HG03025 (cell line): ENCODE results near the gene DEPDC1.
"Not testable (repeated sequence)": the region's sequence is repeated elsewhere in the genome, so short reads cannot be mapped to it uniquely, and the experiment has no call there.

Source experiments
- ATAC-seq: cut with Tn5 transposase; IDR thresholded peaks from one replicate; pipeline ENCODE4 v1.9.1; 2021; ENCODE audit warnings: mild to moderate bottlenecking, moderate library complexity; ENCODE audit not compliant: unreplicated experiment, low FRiP score

The DEPDC1 gene

GRCh38 chr1:68476626-68477025, 20.3 kb downstream of the DEPDC1 start:
- ATAC-seq = not testable (repeated sequence)

- no peak for ATAC-seq
Observed at GRCh38 chr1:68473060-68473459, 23.8 kb downstream of the DEPDC1 start.

DNA sequence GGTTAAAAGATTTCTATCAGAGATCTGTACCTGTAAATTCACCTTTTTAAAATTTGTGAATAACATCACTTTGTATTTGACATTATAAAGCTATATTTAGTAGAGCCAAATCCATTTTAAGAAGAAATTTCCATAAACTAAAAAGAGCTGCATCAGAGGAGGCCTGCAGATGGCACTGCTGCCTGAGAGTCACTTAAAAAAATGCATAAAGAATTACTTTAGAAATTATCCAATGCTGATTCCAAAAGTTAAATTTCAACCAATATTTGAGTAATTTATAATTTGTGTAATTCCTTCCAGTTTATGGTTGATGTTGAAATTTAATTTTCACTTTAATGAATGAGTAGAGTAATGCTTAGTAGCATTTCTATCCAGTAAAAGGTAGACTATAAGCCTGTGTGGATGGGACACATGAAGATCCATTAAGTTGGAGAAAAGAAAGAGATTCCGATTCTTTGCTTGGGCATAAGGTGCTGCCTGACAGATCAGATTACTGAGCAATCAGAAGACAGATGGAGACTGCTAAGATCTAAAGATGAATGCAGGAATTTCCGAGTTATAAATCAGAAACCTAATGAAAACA, 26.4 kb downstream of the DEPDC1 start:
- ATAC-seq = no peak

GRCh38 chr1:68464891-68465290, 32.0 kb downstream of the DEPDC1 start:
- ATAC-seq = no peak

GRCh38 chr1:68460935-68461334, 35.9 kb downstream of the DEPDC1 start:
- no peak for ATAC-seq

- no peak for ATAC-seq
Observed at GRCh38 chr1:68459796-68460195, 37.1 kb downstream of the DEPDC1 start.

DNA sequence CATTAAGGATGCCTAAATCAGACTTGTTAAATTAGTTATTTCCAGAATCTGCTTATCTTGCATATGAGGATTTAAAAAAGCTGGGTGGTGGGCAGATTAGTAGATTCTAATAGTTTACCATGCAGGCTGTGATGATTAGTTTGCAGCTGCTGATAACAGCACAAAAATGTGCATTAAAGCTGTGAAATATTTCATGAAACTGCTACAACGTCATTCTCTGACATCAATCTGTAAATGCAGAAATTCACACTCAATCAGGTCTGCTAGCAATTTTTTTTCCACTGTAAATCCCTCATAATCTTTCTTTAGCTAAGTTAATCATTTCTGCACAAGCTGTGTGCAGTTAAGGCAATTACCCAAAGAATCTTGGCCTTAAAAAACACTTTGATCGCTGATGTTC, 37.8 kb downstream of the DEPDC1 start:
- ATAC-seq = no peak

GRCh38 chr1:68456202-68456601, 40.7 kb downstream of the DEPDC1 start:
- ATAC-seq = no peak

- ATAC-seq = no peak
Observed at GRCh38 chr1:68454534-68454933, 42.3 kb downstream of the DEPDC1 start.

DNA sequence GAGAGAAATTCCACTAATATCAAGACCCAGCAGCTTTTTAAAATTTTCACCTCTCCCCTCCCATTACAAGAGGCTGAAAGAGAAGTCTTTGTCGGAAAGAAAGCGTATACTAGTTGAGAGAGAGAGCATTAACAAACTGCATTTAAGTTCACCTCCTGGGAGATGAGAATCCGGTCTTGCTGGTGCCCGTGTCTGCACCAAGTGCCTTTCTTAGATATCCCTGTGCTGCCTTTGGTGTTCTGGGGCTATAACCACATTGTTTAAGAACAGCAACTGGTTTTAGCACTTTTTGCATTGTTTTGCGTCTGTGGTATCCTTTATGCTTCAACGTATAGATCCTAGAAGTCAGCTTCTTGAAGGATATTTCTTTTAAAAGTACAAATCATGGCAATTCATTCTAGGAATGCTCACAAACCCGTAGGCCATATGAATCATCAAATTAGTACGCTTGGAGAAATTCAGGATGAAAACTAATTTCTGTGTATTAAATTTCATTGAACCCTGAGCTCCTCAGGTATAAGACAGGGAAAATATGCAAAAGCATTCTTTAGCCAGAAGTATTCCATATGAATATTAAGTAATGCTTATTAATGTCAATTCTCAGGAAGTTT, 43.7 kb downstream of the DEPDC1 start:
- ATAC-seq = no peak

DNA sequence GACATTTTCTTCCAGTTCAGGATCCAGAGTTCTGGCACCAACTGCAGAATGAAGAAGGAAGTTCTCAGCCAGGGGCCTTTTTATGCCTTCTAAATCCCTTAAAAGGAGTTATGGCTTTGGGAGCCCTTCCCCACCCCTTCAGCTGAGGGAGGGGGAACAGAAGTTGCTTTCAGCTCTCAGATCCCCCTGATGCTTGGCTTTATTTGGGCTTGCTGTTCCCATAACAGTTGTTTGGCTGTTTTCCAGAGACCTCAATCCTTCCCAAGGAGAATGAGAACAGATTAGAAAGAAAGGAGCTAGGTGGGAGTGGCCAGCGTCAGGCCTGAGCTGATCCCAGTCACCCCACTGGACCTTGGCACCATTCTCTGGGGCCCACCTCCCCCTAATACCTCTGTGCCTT, 47.0 kb downstream of the DEPDC1 start, which contains the start of gene RPE65:
RPE65 (minus strand) TSS at position 54 of the 400 bp plus-strand sequence; CDS start at position 5, 49 bp downstream.
- ATAC-seq = no peak

DNA sequence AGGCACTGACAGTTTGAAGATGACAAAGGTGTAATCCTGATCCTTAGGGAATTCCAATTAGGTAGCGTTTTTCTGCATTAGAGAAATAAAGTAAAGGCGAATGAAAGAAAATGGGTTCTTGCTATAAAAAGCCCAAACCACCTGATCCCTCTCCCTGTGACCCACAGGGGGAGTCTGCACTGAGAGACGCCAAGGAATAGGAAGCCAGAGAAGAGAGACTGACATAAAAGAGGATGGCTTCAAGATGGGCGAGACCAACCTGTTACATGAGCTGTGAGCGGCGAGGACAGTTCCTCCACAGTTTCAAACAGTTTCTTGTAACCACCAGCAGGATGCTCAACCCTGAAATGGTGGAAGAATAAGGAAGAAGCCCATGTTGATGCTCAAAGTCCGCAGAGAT, 48.5 kb downstream of the DEPDC1 start:
- no peak for ATAC-seq

DNA sequence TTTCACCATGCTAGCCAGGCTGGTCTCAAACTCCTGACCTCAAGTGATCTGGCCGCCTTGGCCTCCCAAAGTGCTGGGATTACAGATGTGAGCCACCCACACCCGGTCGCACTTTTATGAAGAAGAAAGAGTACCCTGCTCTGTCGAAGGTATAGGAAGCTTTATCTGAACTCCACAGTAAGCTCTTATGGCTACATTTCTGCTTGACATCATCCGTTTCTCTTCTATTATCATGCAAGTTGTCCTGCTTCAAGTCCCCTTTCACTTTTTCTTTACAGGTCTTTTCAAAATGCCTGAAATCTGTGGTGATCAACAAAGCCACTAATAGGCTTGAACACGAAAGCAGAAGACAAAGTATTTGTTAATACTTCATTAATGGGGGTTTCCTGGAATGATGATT, 51.2 kb downstream of the DEPDC1 start:
- no peak for ATAC-seq

DNA sequence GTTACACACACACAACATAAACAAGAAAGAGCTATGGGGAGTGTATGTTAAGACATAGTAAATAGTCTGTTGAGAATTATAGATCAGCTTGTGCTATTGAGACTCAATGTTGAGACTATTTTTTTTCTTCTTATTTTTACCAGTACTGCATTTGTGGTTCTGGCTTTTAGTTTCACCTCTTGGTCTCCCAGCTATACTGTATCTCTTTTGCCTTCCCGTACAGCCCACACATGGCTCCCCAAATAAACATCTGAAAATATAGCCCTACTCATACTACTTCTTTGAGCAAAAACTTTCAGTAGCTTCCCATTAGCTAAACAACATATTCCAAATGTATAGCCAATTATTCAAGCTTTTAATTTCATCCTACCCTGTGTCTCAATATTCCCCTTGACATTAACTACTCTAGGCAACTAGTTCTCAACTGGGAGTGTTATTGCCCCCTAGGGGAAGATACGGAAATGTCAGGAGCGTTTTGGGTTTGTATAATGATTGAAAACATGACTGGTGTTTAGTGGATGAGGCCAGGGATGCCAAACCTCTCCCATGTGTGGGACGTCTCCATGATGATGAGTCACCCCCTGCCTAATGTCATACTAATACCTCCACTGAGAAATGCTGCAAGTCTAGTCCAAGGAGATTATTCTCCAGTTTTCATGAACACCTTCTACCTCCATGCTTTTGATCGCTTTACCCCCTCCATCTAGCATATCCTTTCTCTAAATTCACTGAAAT, 53.9 kb downstream of the DEPDC1 start:
- ATAC-seq = peak; percentile 89

- ATAC-seq = no peak
Observed at GRCh38 chr1:68442006-68442405, 54.9 kb downstream of the DEPDC1 start.

DNA sequence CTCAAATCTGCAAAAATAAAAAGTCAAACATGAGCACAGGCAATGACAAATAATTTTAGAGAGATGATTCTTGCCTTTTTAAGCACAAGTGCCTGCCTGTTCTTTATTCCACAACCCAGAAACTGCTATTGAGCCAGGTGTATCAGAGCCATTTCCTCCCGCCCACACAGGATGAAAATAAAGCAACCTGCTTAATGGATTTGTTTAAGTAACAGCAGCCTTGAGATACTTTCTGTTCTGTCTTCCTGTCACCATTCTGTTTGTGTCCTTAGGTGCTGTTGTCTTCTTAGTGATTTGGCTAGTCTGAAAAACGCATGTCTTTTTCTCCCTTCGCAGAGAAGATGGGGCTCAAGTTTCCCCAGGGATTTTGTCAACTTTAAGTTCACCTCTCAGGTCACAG, 58.6 kb downstream of the DEPDC1 start:
- no peak for ATAC-seq

DNA sequence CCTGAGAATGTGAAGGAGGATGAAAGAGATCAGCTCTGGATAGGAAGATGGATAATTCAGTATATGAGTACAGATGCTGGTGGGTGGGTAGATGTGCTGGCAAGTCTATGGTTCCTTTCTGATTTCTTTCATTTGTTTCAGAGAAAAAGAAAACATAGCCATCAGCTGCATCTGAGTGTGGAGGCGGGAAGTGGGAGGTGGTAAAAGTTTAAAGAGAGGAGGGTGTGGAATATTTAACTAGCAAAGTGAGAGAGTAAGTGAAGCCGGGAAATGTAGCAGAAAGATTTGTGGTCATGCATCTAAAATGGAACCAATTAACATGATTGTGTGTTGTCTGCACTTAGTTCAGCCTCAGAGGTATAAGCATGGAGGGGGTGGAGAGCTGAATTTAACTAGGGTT, 63.5 kb downstream of the DEPDC1 start:
- ATAC-seq = no peak

DNA sequence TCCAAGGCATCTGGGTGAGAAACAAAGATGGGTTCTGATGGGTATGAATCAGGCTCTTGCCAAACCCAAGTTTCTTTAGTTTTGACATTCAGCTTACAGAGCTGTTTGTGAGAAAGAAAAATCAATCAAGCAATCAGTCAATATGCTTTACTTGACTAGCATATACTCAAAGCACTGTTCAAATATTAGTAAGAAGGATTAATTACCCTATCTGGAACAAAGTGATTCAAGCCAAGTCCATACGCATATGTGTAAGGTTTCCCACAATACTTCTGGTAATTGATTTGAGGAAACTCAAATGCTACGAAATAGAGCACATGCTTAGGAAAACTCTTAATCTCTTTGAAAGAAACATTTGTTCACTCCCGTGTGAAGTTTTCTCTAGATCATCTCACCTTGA, 65.8 kb downstream of the DEPDC1 start:
- ATAC-seq = no peak

DNA sequence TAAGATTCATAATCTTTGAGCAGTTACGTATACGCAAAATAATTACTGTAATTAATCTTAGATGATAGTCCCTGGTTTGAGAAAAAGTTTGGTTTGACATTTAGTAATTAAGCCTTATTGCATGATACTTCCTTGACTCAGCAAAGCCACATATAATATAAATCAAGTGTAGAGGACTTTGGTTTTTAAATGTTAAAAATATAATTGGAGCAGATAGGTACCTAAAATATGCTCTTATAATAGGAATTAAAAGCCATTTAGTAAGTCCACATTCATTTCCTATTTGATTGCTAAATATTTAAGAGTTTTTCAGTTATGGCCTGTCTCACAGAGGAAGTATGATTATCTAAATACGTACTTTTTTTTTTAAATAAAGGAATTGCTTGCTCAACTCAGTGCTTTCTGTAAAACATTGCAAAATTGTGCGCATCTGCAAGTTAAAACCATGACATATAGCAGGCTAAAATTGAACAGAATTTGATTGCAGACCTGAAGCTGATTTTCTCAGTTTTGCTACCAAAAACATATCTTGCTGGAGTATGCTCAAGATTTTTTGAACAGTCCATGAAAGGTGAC, 67.6 kb downstream of the DEPDC1 start:
- no peak for ATAC-seq

DNA sequence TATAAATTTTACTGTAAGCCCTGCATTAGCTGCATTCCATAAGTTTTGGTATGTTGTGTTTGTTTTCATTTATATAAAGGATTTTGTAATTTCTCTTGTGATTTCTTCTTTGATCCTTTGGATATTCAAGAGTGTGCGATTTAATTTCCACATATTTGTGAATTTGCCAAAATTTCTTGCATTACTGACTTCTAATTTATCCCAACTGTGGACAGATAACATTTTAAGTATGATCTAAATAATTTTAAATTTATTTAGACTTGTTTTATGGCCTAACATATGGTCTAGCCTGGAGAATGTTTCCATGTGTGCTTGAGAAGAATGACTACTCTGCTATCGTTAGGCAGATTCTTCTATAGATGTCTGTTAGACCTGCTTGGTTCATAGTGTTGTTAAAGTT, 70.3 kb downstream of the DEPDC1 start:
- ATAC-seq = no peak
